ENCODE data around the gene C3orf22. TPM values are rescaled to one million over a fixed set of nuclear protein-coding genes. Genes with fewer than 3 reads are reported as not detected.

The C3orf22 gene
- total and polyA plus RNA-seq, 5 experiments from 2014 or later, result not detected

DNA sequence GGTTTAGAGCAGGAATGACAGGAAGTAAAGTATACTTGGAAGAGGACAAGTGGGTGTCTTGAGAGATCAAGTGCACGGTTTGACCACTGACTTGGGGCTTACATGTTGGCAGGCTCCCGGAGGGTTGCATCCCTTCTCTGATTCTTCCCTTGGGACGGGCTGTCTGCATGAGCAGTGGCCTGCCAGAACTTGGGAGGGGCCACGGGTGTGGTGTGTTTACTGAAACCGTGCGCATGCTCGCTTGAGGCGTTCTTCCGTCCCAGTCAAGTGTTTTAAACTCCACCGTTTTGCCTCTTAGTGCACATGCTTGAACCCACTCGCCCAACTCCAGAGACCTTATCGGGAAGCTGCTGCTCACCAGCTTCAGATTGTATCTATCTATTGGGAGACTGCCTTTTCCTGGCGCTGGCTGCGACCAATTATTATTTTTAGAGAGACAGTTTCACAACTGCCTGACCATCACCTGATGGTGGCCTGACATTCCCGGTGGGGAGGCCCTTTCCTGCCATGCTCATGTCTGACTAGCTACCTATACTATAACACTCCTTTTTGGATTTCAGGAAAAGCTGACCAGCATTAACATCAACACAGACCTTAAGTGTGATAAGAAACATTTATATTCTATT is 14.9 kb upstream of the C3orf22 start:
- no peak for ATAC-seq
- Mint-ChIP-seq H3K4me3 (no peak overlapping the region), H3K27ac (no peak overlapping the region), H3K4me1 (no peaks in the 10 kb centered on the region), H3K9me3 (no peaks in the 10 kb centered on the region), H3K36me3 (no peaks in the 10 kb centered on the region), H3K27me3 (peaks cover 0 to 5% (median 3%) of the 10 kb centered on the region in 5 donors)
- no peak for DNase-seq
- POLR2A ChIA-PET, result no interaction called here

DNA sequence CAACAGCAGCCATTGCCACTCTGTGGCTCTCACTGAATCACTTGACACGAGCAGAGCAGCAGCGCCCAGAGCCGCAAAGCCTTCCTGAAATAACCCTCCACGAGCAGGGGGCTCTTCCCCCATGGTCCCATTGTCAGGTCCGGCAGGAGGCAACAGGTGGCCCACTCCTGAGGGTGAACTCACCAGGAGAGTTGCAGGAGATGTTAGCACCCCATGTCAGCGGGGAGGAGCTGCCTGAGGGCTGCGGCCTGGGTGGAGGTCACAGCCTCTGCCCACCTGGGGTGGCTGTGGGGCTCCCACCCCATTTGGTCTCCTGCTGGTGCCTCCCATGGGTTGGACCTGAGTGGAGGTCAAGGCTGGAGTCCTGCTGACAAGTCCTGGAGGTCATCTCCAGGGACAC is 12.3 kb upstream of the C3orf22 start:
- Mint-ChIP-seq H3K4me3 (no peak overlapping the region), H3K9me3 (no peaks in the 10 kb centered on the region), H3K4me1 (no peaks in the 10 kb centered on the region), H3K36me3 (no peaks in the 10 kb centered on the region), H3K27ac (peak overlapping the region in 1 of 10 donors; percentile 22), H3K27me3 (peaks cover 0 to 5% (median 3%) of the 10 kb centered on the region in 5 donors)
- DNase-seq, result no peak
- ATAC-seq, result no peak
- POLR2A ChIA-PET, result no interaction called here

GRCh38 chr3:126570103-126570541 is 11.4 kb upstream of the C3orf22 start:
- ATAC-seq (no peak), DNase-seq (no peak)
- H3K27ac Mint-ChIP-seq, result no peak overlapping the region
- peaks cover 1 to 9% (median 5%) of the 10 kb centered on the region in 5 donors for H3K27me3 Mint-ChIP-seq
- no peaks in the 10 kb centered on the region for H3K9me3 Mint-ChIP-seq
- POLR2A ChIA-PET, result no interaction called here
- H3K4me3 Mint-ChIP-seq, result no peak overlapping the region
- no peaks in the 10 kb centered on the region for H3K4me1 Mint-ChIP-seq
- no peaks in the 10 kb centered on the region for H3K36me3 Mint-ChIP-seq

DNA sequence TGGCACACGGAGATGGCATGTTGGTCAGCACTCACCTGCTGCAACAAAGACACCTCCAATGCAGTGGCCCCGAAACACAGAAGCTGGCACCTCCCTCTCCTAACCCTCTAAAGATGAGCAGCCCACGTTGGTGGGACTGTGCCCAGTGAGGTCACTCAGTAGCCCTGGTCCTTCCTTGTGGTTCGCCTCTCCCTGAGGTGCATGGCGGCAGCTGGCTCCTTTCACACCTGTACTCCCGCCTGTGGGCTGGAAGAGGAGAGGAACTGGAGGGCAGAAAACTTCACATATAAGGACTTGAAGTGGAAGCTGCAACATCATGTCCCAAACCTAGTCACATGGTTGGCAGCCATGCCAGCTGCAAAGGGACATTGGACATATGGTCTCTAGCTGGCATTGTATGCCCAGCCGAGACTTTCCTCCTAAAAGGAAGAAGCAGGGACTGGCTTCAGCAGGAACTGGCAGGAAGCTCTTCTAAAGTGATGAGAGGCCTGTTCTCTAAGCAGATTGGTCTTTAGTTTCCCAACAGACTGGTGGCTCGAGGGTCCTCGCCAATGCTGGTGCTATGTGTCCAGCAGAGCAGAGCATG is 10.8 kb upstream of the C3orf22 start:
- ATAC-seq (no peak), DNase-seq (no peak)
- no peak overlapping the region for H3K4me3 Mint-ChIP-seq
- peaks cover 0 to 2% (median 0%) of the 10 kb centered on the region in 9 donors for H3K9me3 Mint-ChIP-seq
- H3K27ac Mint-ChIP-seq, result no peak overlapping the region
- H3K27me3 Mint-ChIP-seq, result peaks cover 1 to 10% (median 5%) of the 10 kb centered on the region in 5 donors
- POLR2A ChIA-PET, result no interaction called here
- H3K4me1 Mint-ChIP-seq, result no peaks in the 10 kb centered on the region
- H3K36me3 Mint-ChIP-seq, result no peaks in the 10 kb centered on the region

DNA sequence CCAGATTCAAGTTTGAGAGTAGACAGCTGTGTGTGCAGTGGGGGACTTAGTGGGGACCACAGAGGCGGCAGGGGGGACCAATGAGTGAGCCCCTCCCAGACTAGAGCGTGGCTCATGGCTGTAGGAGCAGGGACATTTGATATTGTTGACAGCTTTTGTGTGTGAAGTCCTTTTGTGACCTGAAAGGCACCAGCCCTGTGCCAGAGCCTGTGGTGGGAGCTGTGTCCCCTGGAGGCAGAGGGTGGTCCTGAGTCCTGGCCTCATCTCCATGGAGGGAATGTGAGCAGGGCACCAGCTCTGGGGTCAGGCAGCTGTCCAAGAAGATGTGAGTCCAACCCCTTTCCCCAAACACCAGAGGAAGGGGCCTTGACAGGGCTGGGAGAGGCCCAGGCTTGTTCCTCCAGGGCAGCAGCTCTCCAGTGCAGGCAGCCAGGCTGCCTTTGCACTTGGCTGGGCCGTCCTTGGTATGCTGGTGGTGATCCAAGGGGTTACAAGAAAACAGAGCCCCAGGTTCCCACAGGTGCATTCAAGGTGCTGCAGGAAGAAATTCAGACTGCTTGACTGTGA is 10.1 kb upstream of the C3orf22 start:
- Mint-ChIP-seq H3K9me3 (peaks cover 0 to 2% (median 0%) of the 10 kb centered on the region in 9 donors), H3K4me3 (no peak overlapping the region), H3K36me3 (no peaks in the 10 kb centered on the region), H3K27ac (peak overlapping the region in 1 of 10 donors; percentile 44), H3K27me3 (peaks cover 1 to 10% (median 5%) of the 10 kb centered on the region in 5 donors), H3K4me1 (no peaks in the 10 kb centered on the region)
- POLR2A ChIA-PET, result no interaction called here
- DNase-seq (no peak), ATAC-seq (no peak)

- Mint-ChIP-seq H3K4me1 (no peaks in the 10 kb centered on the region), H3K27me3 (peaks cover 1 to 10% (median 5%) of the 10 kb centered on the region in 5 donors), H3K27ac (no peak overlapping the region), H3K4me3 (no peak overlapping the region), H3K9me3 (peaks cover under 1 to 6% (median 5%) of the 10 kb centered on the region in 9 donors), H3K36me3 (no peaks in the 10 kb centered on the region)
- no peak for DNase-seq
- POLR2A ChIA-PET, result interaction anchor here (0.6 kb wide), 1 partner anchor 351 kb away, joined by 4 read pairs; no protein-coding TSS in a partner anchor
- ATAC-seq, result no peak
These were observed 9.1 kb upstream of the C3orf22 start for GRCh38 chr3:126567696-126568438.

DNA sequence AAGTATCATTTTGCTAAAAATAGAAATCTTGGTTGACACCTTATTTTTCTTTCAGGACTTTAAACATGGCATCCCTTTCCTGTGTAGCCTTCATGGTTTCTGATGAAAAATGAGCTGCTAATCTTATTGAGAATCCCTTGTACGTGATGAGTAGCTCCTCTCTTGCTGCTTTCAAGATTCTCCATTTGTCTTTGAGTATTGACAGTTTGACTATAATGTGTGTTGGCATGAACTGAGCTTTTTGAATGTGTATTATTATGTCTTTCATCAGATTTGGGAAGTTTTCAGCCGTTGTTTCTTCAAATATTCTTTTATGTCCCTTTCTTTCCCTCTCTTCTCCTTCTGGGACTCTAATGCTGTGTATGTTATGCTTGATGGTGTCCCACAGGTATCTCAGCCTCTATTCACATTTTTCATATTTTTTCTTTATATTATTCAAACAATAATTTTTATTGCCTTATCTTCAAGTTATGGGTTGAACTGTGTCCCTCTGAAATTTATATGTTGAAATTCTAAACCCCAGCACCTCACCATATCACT is 4.1 kb upstream of the C3orf22 start:
- no peak for ATAC-seq
- peaks cover 5 to 23% (median 14%) of the 10 kb centered on the region in 9 donors for H3K9me3 Mint-ChIP-seq
- POLR2A ChIA-PET, result no interaction called here

GRCh38 chr3:126557761-126558160 is 971 bp downstream of the C3orf22 start:
- Mint-ChIP-seq H3K4me3 (no peak overlapping the region), H3K4me1 (no peaks in the 10 kb centered on the region), H3K27me3 (peaks cover 0 to 12% (median 2%) of the 10 kb centered on the region in 5 donors), H3K27ac (no peak overlapping the region), H3K36me3 (peaks cover 0 to 10% (median 0%) of the 10 kb centered on the region in 3 donors), H3K9me3 (peaks cover 3 to 16% (median 7%) of the 10 kb centered on the region in 9 donors)
- DNase-seq (peak in 1 of 10 donors; percentile 18), ATAC-seq (no peak)
- POLR2A ChIA-PET, result no interaction called here

More for the DNA sequence above, 4.1 kb upstream of the C3orf22 start:
- peaks cover 3 to 13% (median 7%) of the 10 kb centered on the region in 5 donors for H3K27me3 Mint-ChIP-seq
- H3K27ac Mint-ChIP-seq, result no peak overlapping the region
- no peak overlapping the region for H3K4me3 Mint-ChIP-seq
- no peaks in the 10 kb centered on the region for H3K4me1 Mint-ChIP-seq
- DNase-seq, result no peak
- H3K36me3 Mint-ChIP-seq, result peaks cover 0 to 10% (median 0%) of the 10 kb centered on the region in 3 donors

GRCh38 chr3:126557415-126557745 is 1.4 kb downstream of the C3orf22 start:
- POLR2A ChIA-PET, result no interaction called here
- ATAC-seq, result no peak
- peaks cover 0 to 10% (median 0%) of the 10 kb centered on the region in 3 donors for H3K36me3 Mint-ChIP-seq
- peaks cover 0 to 12% (median 2%) of the 10 kb centered on the region in 5 donors for H3K27me3 Mint-ChIP-seq
- peaks cover 3 to 13% (median 7%) of the 10 kb centered on the region in 9 donors for H3K9me3 Mint-ChIP-seq
- peak in 1 of 10 donors; percentile 28 for DNase-seq
- H3K27ac Mint-ChIP-seq, result no peak overlapping the region
- no peaks in the 10 kb centered on the region for H3K4me1 Mint-ChIP-seq
- no peak overlapping the region for H3K4me3 Mint-ChIP-seq

GRCh38 chr3:126556637-126557414 is 1.9 kb downstream of the C3orf22 start:
- Mint-ChIP-seq H3K27ac (no peak overlapping the region), H3K36me3 (peaks cover 0 to 4% (median 0%) of the 10 kb centered on the region in 3 donors), H3K9me3 (peaks cover 1 to 7% (median 4%) of the 10 kb centered on the region in 9 donors), H3K4me3 (no peak overlapping the region), H3K4me1 (no peaks in the 10 kb centered on the region), H3K27me3 (peaks cover 0 to 8% (median 2%) of the 10 kb centered on the region in 5 donors)
- DNase-seq (peak in 1 of 10 donors; percentile 7), ATAC-seq (no peak)
- POLR2A ChIA-PET, result no interaction called here

GRCh38 chr3:126555795-126556636 is 2.7 kb downstream of the C3orf22 start:
- Mint-ChIP-seq H3K9me3 (no peaks in the 10 kb centered on the region), H3K36me3 (no peaks in the 10 kb centered on the region), H3K27ac (no peak overlapping the region), H3K27me3 (peaks cover 0 to 6% (median 3%) of the 10 kb centered on the region in 5 donors), H3K4me3 (no peak overlapping the region), H3K4me1 (no peaks in the 10 kb centered on the region)
- POLR2A ChIA-PET, result no interaction called here
- peak in 1 of 10 donors; percentile 61 for DNase-seq
- no peak for ATAC-seq

Measured in naive thymus-derived CD8-positive, alpha-beta T cell (primary cell).